ENCODE data around the gene TNNT1. TPM values are rescaled to one million over a fixed set of nuclear protein-coding genes. Genes with fewer than 3 reads are reported as not detected.

TNNT1 gene
- total and polyA plus RNA-seq, 4 donors, result 1.3 to 2.0 (median 1.4) TPM; not detected in 1

- ATAC-seq (ENCODE audit: low FRiP score), result no peak
- no peaks in the 10 kb centered on the region for H3K9me3 ChIP-seq (ENCODE audit: control insufficient read depth, low read length)
- H3K27ac ChIP-seq (ENCODE audit: low read depth in 1 of 2, low read length in 2 of 2), result peak within 1 kb of the TSS; percentile 71 to 97
- 0 to 1% methylated on average over 49 to 97 of the region's 97 CpGs for WGBS, 2 donors
- intact Hi-C loops (cut with DNase I), result loop anchor here in 1 of 2 donors (2.0 to 10.0 kb wide), 2 partner anchors 30 to 1252 kb away; partner anchors contain the start of gene MYADM
- H3K36me3 ChIP-seq (ENCODE audit: control insufficient read depth in 1 of 2, insufficient read depth in 2 of 2, low read length in 1 of 2), result no peaks in the 10 kb centered on the region
- peak within 1 kb of the TSS; percentile 51 to 59 for H3K4me3 ChIP-seq (ENCODE audit: low read length in 2 of 2)
- DNase-seq, result peak; percentile 64 to 83
- no peaks in the 10 kb centered on the region for H3K4me1 ChIP-seq (ENCODE audit: control insufficient read depth in 1 of 2, insufficient read depth in 2 of 2, low read length in 2 of 2)
- no peaks in the 10 kb centered on the region for H3K27me3 ChIP-seq (ENCODE audit: control insufficient read depth in 1 of 2, insufficient read depth in 2 of 2, low read length in 1 of 2)
Observed at GRCh38 chr19:55116859-55117662, 31.9 kb downstream of the TNNT1 start, which contains the start of gene PPP1R12C. Gene PPP1R12C, minus strand, starts transcription at chr19:55117637. Its CDS starts 94 bp downstream, at chr19:55117543.

DNA sequence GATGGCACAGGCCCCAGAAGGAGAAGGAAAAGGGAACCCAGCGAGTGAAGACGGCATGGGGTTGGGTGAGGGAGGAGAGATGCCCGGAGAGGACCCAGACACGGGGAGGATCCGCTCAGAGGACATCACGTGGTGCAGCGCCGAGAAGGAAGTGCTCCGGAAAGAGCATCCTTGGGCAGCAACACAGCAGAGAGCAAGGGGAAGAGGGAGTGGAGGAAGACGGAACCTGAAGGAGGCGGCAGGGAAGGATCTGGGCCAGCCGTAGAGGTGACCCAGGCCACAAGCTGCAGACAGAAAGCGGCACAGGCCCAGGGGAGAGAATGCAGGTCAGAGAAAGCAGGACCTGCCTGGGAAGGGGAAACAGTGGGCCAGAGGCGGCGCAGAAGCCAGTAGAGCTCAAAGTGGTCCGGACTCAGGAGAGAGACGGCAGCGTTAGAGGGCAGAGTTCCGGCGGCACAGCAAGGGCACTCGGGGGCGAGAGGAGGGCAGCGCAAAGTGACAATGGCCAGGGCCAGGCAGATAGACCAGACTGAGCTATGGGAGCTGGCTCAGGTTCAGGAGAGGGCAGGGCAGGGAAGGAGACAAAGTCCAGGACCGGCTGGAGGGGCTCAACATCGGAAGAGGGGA, 32.7 kb downstream of the TNNT1 start:
- Histone ChIP-seq H3K4me1 (ENCODE audit: control insufficient read depth in 1 of 2, insufficient read depth in 2 of 2, low read length in 2 of 2) (no peaks in the 10 kb centered on the region), H3K27me3 (ENCODE audit: control insufficient read depth in 1 of 2, insufficient read depth in 2 of 2, low read length in 1 of 2) (no peaks in the 10 kb centered on the region), H3K27ac (ENCODE audit: low read depth in 1 of 2, low read length in 2 of 2) (peak overlapping the region; percentile 71 to 97), H3K4me3 (ENCODE audit: low read length in 2 of 2) (peak overlapping the region; percentile 51 to 59), H3K36me3 (ENCODE audit: control insufficient read depth in 1 of 2, insufficient read depth in 2 of 2, low read length in 1 of 2) (no peaks in the 10 kb centered on the region), H3K9me3 (ENCODE audit: control insufficient read depth, low read length) (no peaks in the 10 kb centered on the region)
- WGBS, 2 donors, result 0 to 1% methylated on average over 25 of the region's 25 CpGs
- ATAC-seq (ENCODE audit: low FRiP score) (peak; percentile 44), DNase-seq (peak; percentile 88)
- intact Hi-C loops (cut with DNase I), result loop anchor here in 1 of 2 donors (2.0 to 10.0 kb wide), 2 partner anchors 30 to 1252 kb away; partner anchors contain the start of gene MYADM

DNA sequence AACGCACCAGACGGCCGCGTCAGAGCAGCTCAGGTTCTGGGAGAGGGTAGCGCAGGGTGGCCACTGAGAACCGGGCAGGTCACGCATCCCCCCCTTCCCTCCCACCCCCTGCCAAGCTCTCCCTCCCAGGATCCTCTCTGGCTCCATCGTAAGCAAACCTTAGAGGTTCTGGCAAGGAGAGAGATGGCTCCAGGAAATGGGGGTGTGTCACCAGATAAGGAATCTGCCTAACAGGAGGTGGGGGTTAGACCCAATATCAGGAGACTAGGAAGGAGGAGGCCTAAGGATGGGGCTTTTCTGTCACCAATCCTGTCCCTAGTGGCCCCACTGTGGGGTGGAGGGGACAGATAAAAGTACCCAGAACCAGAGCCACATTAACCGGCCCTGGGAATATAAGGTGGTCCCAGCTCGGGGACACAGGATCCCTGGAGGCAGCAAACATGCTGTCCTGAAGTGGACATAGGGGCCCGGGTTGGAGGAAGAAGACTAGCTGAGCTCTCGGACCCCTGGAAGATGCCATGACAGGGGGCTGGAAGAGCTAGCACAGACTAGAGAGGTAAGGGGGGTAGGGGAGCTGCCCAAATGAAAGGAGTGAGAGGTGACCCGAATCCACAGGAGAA, 33.5 kb downstream of the TNNT1 start:
- ATAC-seq (ENCODE audit: low FRiP score), result no peak
- 30 to 32% methylated on average over 13 of the region's 13 CpGs for WGBS, 2 donors
- intact Hi-C loops (cut with DNase I), result loop anchor here in 1 of 2 donors (2.0 to 10.0 kb wide), 2 partner anchors 29 to 1251 kb away; partner anchors contain the start of gene MYADM

DNA sequence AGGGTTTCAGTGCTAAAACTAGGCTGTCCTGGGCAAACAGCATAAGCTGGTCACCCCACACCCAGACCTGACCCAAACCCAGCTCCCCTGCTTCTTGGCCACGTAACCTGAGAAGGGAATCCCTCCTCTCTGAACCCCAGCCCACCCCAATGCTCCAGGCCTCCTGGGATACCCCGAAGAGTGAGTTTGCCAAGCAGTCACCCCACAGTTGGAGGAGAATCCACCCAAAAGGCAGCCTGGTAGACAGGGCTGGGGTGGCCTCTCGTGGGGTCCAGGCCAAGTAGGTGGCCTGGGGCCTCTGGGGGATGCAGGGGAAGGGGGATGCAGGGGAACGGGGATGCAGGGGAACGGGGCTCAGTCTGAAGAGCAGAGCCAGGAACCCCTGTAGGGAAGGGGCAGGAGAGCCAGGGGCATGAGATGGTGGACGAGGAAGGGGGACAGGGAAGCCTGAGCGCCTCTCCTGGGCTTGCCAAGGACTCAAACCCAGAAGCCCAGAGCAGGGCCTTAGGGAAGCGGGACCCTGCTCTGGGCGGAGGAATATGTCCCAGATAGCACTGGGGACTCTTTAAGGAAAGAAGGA, 34.4 kb downstream of the TNNT1 start:
- no peaks in the 10 kb centered on the region for H3K36me3 ChIP-seq (ENCODE audit: control insufficient read depth in 1 of 2, insufficient read depth in 2 of 2, low read length in 1 of 2)
- peak overlapping the region; percentile 73 to 97 for H3K27ac ChIP-seq (ENCODE audit: low read depth in 1 of 2, low read length in 2 of 2)
- intact Hi-C loops (cut with DNase I), result loop anchor here in 1 of 2 donors (10.0 kb wide), 1 partner anchor 1250 kb away; the partner anchor contains the start of gene MYADM
- ATAC-seq (ENCODE audit: low FRiP score) (no peak), DNase-seq (peak in 1 of 2 donors; percentile 70)
- H3K27me3 ChIP-seq (ENCODE audit: control insufficient read depth in 1 of 2, insufficient read depth in 2 of 2, low read length in 1 of 2), result no peaks in the 10 kb centered on the region
- no peaks in the 10 kb centered on the region for H3K4me1 ChIP-seq (ENCODE audit: control insufficient read depth in 1 of 2, insufficient read depth in 2 of 2, low read length in 2 of 2)
- 70% methylated on average over 9 of the region's 9 CpGs for WGBS, 2 donors
- no peaks in the 10 kb centered on the region for H3K9me3 ChIP-seq (ENCODE audit: control insufficient read depth, low read length)
- H3K4me3 ChIP-seq (ENCODE audit: low read length in 2 of 2), result no peak overlapping the region

More for the DNA sequence above, 33.5 kb downstream of the TNNT1 start:
- Histone ChIP-seq H3K27me3 (ENCODE audit: control insufficient read depth in 1 of 2, insufficient read depth in 2 of 2, low read length in 1 of 2) (no peaks in the 10 kb centered on the region), H3K4me1 (ENCODE audit: control insufficient read depth in 1 of 2, insufficient read depth in 2 of 2, low read length in 2 of 2) (no peaks in the 10 kb centered on the region), H3K36me3 (ENCODE audit: control insufficient read depth in 1 of 2, insufficient read depth in 2 of 2, low read length in 1 of 2) (no peaks in the 10 kb centered on the region), H3K9me3 (ENCODE audit: control insufficient read depth, low read length) (no peaks in the 10 kb centered on the region), H3K4me3 (ENCODE audit: low read length in 2 of 2) (peak overlapping the region; percentile 51 to 59), H3K27ac (ENCODE audit: low read depth in 1 of 2, low read length in 2 of 2) (peak overlapping the region; percentile 9 to 97)
- DNase-seq, result peak in 1 of 2 donors; percentile 67

- no peaks in the 10 kb centered on the region for H3K9me3 ChIP-seq (ENCODE audit: control insufficient read depth, low read length)
- peak; percentile 77 for ATAC-seq (ENCODE audit: low FRiP score)
- no peak overlapping the region for H3K4me3 ChIP-seq (ENCODE audit: low read length in 2 of 2)
- intact Hi-C loops (cut with DNase I), result loop anchor here in 1 of 2 donors (10.0 kb wide), 1 partner anchor 1249 kb away; the partner anchor contains the start of gene MYADM
- 5 to 6% methylated on average over 12 of the region's 12 CpGs for WGBS, 2 donors
- peak overlapping the region; percentile 37 to 73 for H3K27ac ChIP-seq (ENCODE audit: low read depth in 1 of 2, low read length in 2 of 2)
- DNase-seq, result peak; percentile 89 to 96
- no peaks in the 10 kb centered on the region for H3K4me1 ChIP-seq (ENCODE audit: control insufficient read depth in 1 of 2, insufficient read depth in 2 of 2, low read length in 2 of 2)
- no peaks in the 10 kb centered on the region for H3K36me3 ChIP-seq (ENCODE audit: control insufficient read depth in 1 of 2, insufficient read depth in 2 of 2, low read length in 1 of 2)
- H3K27me3 ChIP-seq (ENCODE audit: control insufficient read depth in 1 of 2, insufficient read depth in 2 of 2, low read length in 1 of 2), result no peaks in the 10 kb centered on the region
Observed at GRCh38 chr19:55113570-55114039, 35.4 kb downstream of the TNNT1 start.

- Histone ChIP-seq H3K27ac (ENCODE audit: low read depth in 1 of 2, low read length in 2 of 2) (peak overlapping the region in 1 of 2 donors; percentile 44), H3K4me1 (ENCODE audit: control insufficient read depth in 1 of 2, insufficient read depth in 2 of 2, low read length in 2 of 2) (no peaks in the 10 kb centered on the region), H3K9me3 (ENCODE audit: control insufficient read depth, low read length) (no peaks in the 10 kb centered on the region), H3K36me3 (ENCODE audit: control insufficient read depth in 1 of 2, insufficient read depth in 2 of 2, low read length in 1 of 2) (no peaks in the 10 kb centered on the region), H3K27me3 (ENCODE audit: control insufficient read depth in 1 of 2, insufficient read depth in 2 of 2, low read length in 1 of 2) (no peaks in the 10 kb centered on the region), H3K4me3 (ENCODE audit: low read length in 2 of 2) (no peak overlapping the region)
- DNase-seq (no peak), ATAC-seq (ENCODE audit: low FRiP score) (no peak)
- WGBS, 2 donors, result 46 to 49% methylated on average over 23 of the region's 23 CpGs
- intact Hi-C loops (cut with DNase I), result loop anchor here in 1 of 2 donors (10.0 kb wide), 1 partner anchor 1248 kb away; the partner anchor contains the start of gene MYADM
Observed at GRCh38 chr19:55112777-55113569, 36.0 kb downstream of the TNNT1 start.

- Histone ChIP-seq H3K36me3 (ENCODE audit: control insufficient read depth in 1 of 2, insufficient read depth in 2 of 2, low read length in 1 of 2) (no peaks in the 10 kb centered on the region), H3K4me1 (ENCODE audit: control insufficient read depth in 1 of 2, insufficient read depth in 2 of 2, low read length in 2 of 2) (no peaks in the 10 kb centered on the region), H3K9me3 (ENCODE audit: control insufficient read depth, low read length) (no peaks in the 10 kb centered on the region), H3K27me3 (ENCODE audit: control insufficient read depth in 1 of 2, insufficient read depth in 2 of 2, low read length in 1 of 2) (no peaks in the 10 kb centered on the region), H3K4me3 (ENCODE audit: low read length in 2 of 2) (no peak overlapping the region), H3K27ac (ENCODE audit: low read depth in 1 of 2, low read length in 2 of 2) (no peak overlapping the region)
- WGBS, 2 donors, result 88 to 93% methylated on average over 25 of the region's 25 CpGs
- DNase-seq (no peak), ATAC-seq (ENCODE audit: low FRiP score) (no peak)
- intact Hi-C loops (cut with DNase I), result loop anchor here in 1 of 2 donors (10.0 kb wide), 1 partner anchor 1248 kb away; the partner anchor contains the start of gene MYADM
Observed at GRCh38 chr19:55112246-55112776, 36.7 kb downstream of the TNNT1 start.

Data from aorta (tissue), 5 donors.